Large intestine (tissue), 3 donors: ENCODE measurements around the gene POLR3A. TPM values are rescaled to one million over a fixed set of nuclear protein-coding genes. Genes with fewer than 3 reads are reported as not detected.
"Not testable (repeated sequence)": the region's sequence is repeated elsewhere in the genome, so short reads cannot be mapped to it uniquely, and the experiment has no call there.

Experiments
- DNase-seq, 2 donors: peaks; one replicate each; pipeline versions ENCODE4 v3.0.0 to v3.0.0-alpha.2; 2013
- H3K27ac ChIP-seq: one replicate; pipeline ENCODE4 v1.5.1; 2013; ENCODE audit warnings: low read length
- H3K27me3 ChIP-seq: 2 replicates; pipeline ENCODE4 v1.6.1; 2013; ENCODE audit warnings: low read length; ENCODE audit not compliant: control insufficient read depth, insufficient read depth
- H3K36me3 ChIP-seq: 2 replicates; pipeline ENCODE4 v1.6.1; 2013; ENCODE audit warnings: low read length; ENCODE audit not compliant: control insufficient read depth, insufficient read depth
- H3K4me1 ChIP-seq: one replicate; pipeline ENCODE4 v1.6.1; 2013; ENCODE audit warnings: low read length; ENCODE audit not compliant: control insufficient read depth, insufficient read depth
- H3K4me3 ChIP-seq: one replicate; pipeline ENCODE4 v1.5.1; 2013; ENCODE audit warnings: low read length
- H3K9me3 ChIP-seq: one replicate; pipeline ENCODE4 v1.6.1; 2013; ENCODE audit warnings: mild to moderate bottlenecking, low read depth, low read length, moderate library complexity; ENCODE audit not compliant: control insufficient read depth
- WGBS: methylation state at CpG from one replicate; pipeline ENCODE4 v1.1.5; 2013; ENCODE audit warnings: low lambda C conversion rate; ENCODE audit not compliant: insufficient coverage; 5-methylcytosine and 5-hydroxymethylcytosine counted together
- polyA plus RNA-seq: library from polyadenylated mRNA; unstranded; fragments of 120-200 nt; gene quantifications from one replicate; pipeline ENCODE4 v1.2.1, GENCODE V29; 2013

The POLR3A gene
- polyA plus RNA-seq, 1 donor, result 14.1 TPM

GRCh38 chr10:78066728-78067430 is 37.6 kb upstream of the POLR3A start:
- Histone ChIP-seq H3K27me3 (no peaks in the 10 kb centered on the region), H3K9me3 (no peaks in the 10 kb centered on the region), H3K27ac (no peak overlapping the region), H3K4me1 (no peaks in the 10 kb centered on the region), H3K4me3 (no peak overlapping the region), H3K36me3 (no peaks in the 10 kb centered on the region)
- no CpG with 5 or more reads among the region's 11 CpGs for WGBS
- no peak for DNase-seq

- no peaks in the 10 kb centered on the region for H3K9me3 ChIP-seq
Measured at GRCh38 chr10:78066012-78066411, 36.7 kb upstream of the POLR3A start.

GRCh38 chr10:78065611-78066010 is 36.3 kb upstream of the POLR3A start:
- DNase-seq, result no peak
- WGBS, result no CpG with 5 or more reads among the region's 2 CpGs
- H3K36me3 ChIP-seq, result no peaks in the 10 kb centered on the region
- no peaks in the 10 kb centered on the region for H3K4me1 ChIP-seq
- no peak overlapping the region for H3K4me3 ChIP-seq
- no peak overlapping the region for H3K27ac ChIP-seq
- H3K27me3 ChIP-seq, result no peaks in the 10 kb centered on the region
- no peaks in the 10 kb centered on the region for H3K9me3 ChIP-seq

More at GRCh38 chr10:78066012-78066411, 36.7 kb upstream of the POLR3A start:
- Histone ChIP-seq H3K4me1 (no peaks in the 10 kb centered on the region), H3K4me3 (no peak overlapping the region), H3K27ac (no peak overlapping the region), H3K36me3 (no peaks in the 10 kb centered on the region), H3K27me3 (no peaks in the 10 kb centered on the region)
- peak in 1 of 2 donors; percentile 34 for DNase-seq
- WGBS, result no CpG with 5 or more reads among the region's 5 CpGs

GRCh38 chr10:78064919-78065318 is 35.6 kb upstream of the POLR3A start:
- not testable (repeated sequence) for H3K27ac ChIP-seq, DNase-seq, H3K27me3 ChIP-seq, H3K4me3 ChIP-seq, H3K4me1 ChIP-seq, H3K36me3 ChIP-seq, H3K9me3 ChIP-seq
- WGBS, result no CpG with 5 or more reads among the region's 2 CpGs

GRCh38 chr10:78063236-78063635 is 33.9 kb upstream of the POLR3A start:
- DNase-seq, result peak in 1 of 2 donors; percentile 41
- Histone ChIP-seq H3K9me3 (no peaks in the 10 kb centered on the region), H3K4me1 (no peaks in the 10 kb centered on the region), H3K27me3 (no peaks in the 10 kb centered on the region), H3K36me3 (no peaks in the 10 kb centered on the region), H3K27ac (no peak overlapping the region), H3K4me3 (no peak overlapping the region)
- WGBS, result 27% methylated on average over 2 of the region's 2 CpGs

- no CpG with 5 or more reads among the region's 5 CpGs for WGBS
- Histone ChIP-seq H3K36me3 (no peaks in the 10 kb centered on the region), H3K4me1 (no peaks in the 10 kb centered on the region), H3K4me3 (no peak overlapping the region), H3K27ac (no peak overlapping the region), H3K9me3 (no peaks in the 10 kb centered on the region), H3K27me3 (no peaks in the 10 kb centered on the region)
- no peak for DNase-seq
Measured at GRCh38 chr10:78062296-78062695, 33.0 kb upstream of the POLR3A start.

GRCh38 chr10:78059906-78060702 is 30.8 kb upstream of the POLR3A start:
- H3K27ac ChIP-seq, result no peak overlapping the region
- no peaks in the 10 kb centered on the region for H3K36me3 ChIP-seq
- H3K4me1 ChIP-seq, result no peaks in the 10 kb centered on the region
- H3K27me3 ChIP-seq, result no peaks in the 10 kb centered on the region
- H3K9me3 ChIP-seq, result no peaks in the 10 kb centered on the region
- WGBS, result no CpG with 5 or more reads among the region's 12 CpGs
- DNase-seq, result no peak
- H3K4me3 ChIP-seq, result no peak overlapping the region

GRCh38 chr10:78058562-78058961 is 29.2 kb upstream of the POLR3A start:
- H3K4me3 ChIP-seq, result no peak overlapping the region
- no peak overlapping the region for H3K27ac ChIP-seq
- no peaks in the 10 kb centered on the region for H3K9me3 ChIP-seq
- no peaks in the 10 kb centered on the region for H3K4me1 ChIP-seq
- no peak for DNase-seq
- no peaks in the 10 kb centered on the region for H3K27me3 ChIP-seq
- no peaks in the 10 kb centered on the region for H3K36me3 ChIP-seq
- no CpG with 5 or more reads among the region's 5 CpGs for WGBS

GRCh38 chr10:78053211-78053868 is 24.0 kb upstream of the POLR3A start:
- DNase-seq, result peak in 1 of 2 donors; percentile 28
- no peaks in the 10 kb centered on the region for H3K36me3 ChIP-seq
- H3K27ac ChIP-seq, result no peak overlapping the region
- no CpG with 5 or more reads among the region's 7 CpGs for WGBS
- H3K9me3 ChIP-seq, result no peaks in the 10 kb centered on the region
- no peak overlapping the region for H3K4me3 ChIP-seq
- peaks cover 4% of the 10 kb centered on the region for H3K4me1 ChIP-seq
- no peaks in the 10 kb centered on the region for H3K27me3 ChIP-seq

- no peak overlapping the region for H3K27ac ChIP-seq
- no peaks in the 10 kb centered on the region for H3K9me3 ChIP-seq
- H3K4me1 ChIP-seq, result peaks cover 4% of the 10 kb centered on the region
- DNase-seq, result no peak
- no peaks in the 10 kb centered on the region for H3K27me3 ChIP-seq
- H3K36me3 ChIP-seq, result no peaks in the 10 kb centered on the region
- no CpG with 5 or more reads among the region's 1 CpG for WGBS
- H3K4me3 ChIP-seq, result no peak overlapping the region
Measured at GRCh38 chr10:78049851-78050250, 20.5 kb upstream of the POLR3A start.
